Lung (tissue), 12 donors: ENCODE measurements around the gene OPCML. TPM values are rescaled to one million over a fixed set of nuclear protein-coding genes. Genes with fewer than 3 reads are reported as not detected.

ENCODE experiments used
- ATAC-seq: fragments of 200-7000 bp; cut with Tn5 transposase; one replicate; pipeline ENCODE4 v1.9.1; 2020; ENCODE audit warnings: moderate number of reproducible peaks; ENCODE audit not compliant: insufficient read depth, low FRiP score
- DNase-seq, 3 donors: peaks; one replicate each; pipeline ENCODE4 v3.0.0-alpha.2; 2013 to 2017
- H3K27ac ChIP-seq, 2 donors: one replicate each; pipeline ENCODE4 v1.5.1; 2013; ENCODE audit warnings: mild to moderate bottlenecking in 2 of 2, moderate library complexity in 2 of 2, control low read depth in 1 of 2, inconsistent platforms in 1 of 2, low read depth in 1 of 2, low read length in 1 of 2
- H3K27me3 ChIP-seq, 3 donors: one replicate each; pipeline ENCODE4 v1.5.1; 2013; ENCODE audit warnings: low read length in 2 of 3; ENCODE audit not compliant: control insufficient read depth in 3 of 3, insufficient read depth in 3 of 3
- H3K36me3 ChIP-seq, 4 donors: one replicate each; pipeline ENCODE4 v1.5.1; 2013; ENCODE audit warnings: low read length in 4 of 4, mild to moderate bottlenecking in 1 of 4, moderate library complexity in 1 of 4; ENCODE audit not compliant: control insufficient read depth in 4 of 4, insufficient read depth in 4 of 4
- H3K4me1 ChIP-seq, 5 donors: one replicate each; pipeline ENCODE4 v1.5.1; 2013; ENCODE audit warnings: low read length in 5 of 5, mild to moderate bottlenecking in 2 of 5, moderate library complexity in 1 of 5; ENCODE audit not compliant: control insufficient read depth in 5 of 5, insufficient read depth in 5 of 5
- H3K4me3 ChIP-seq: one replicate; pipeline ENCODE4 v1.5.1; 2013; ENCODE audit warnings: mild to moderate bottlenecking, control low read depth, moderate library complexity
- H3K9ac ChIP-seq, 2 donors: one replicate each; pipeline ENCODE4 v1.5.1; 2013; ENCODE audit warnings: low read length in 2 of 2, control low read depth in 1 of 2; ENCODE audit not compliant: insufficient read depth in 1 of 2
- H3K9me3 ChIP-seq, 4 donors: one replicate each; pipeline ENCODE4 v1.5.1; 2013; ENCODE audit warnings: low read length in 3 of 4, mild to moderate bottlenecking in 1 of 4, moderate library complexity in 1 of 4; ENCODE audit not compliant: control insufficient read depth in 4 of 4, insufficient read depth in 3 of 4
- CTCF ChIP-seq: IDR thresholded peaks from 2 replicates; pipeline ENCODE4 v1.5.1; 2012; ENCODE audit warnings: mild to moderate bottlenecking; ENCODE audit errors: control extremely low read depth, extremely low read depth
- WGBS, 2 donors: extraction: QIAGEN DNeasy Blood & Tissue Kit; methylation state at CpG; one replicate each; pipeline ENCODE4 v1.1.7; 2013; 5-methylcytosine and 5-hydroxymethylcytosine counted together
- polyA plus RNA-seq, 2 donors: library from polyadenylated mRNA; stranded (reverse); fragments of 200-250 nt; gene quantifications; one replicate each; pipeline ENCODE4 v1.2.1, GENCODE V29; 2013
- total RNA-seq, 2 donors: library from RNA; depleted of rRNA in 1 of 2; stranded (reverse); fragments of >200 nt in 1 of 2; gene quantifications; one replicate each; pipeline ENCODE4 v1.2.1, GENCODE V29; 2014 to 2021
- donor health status: control.
- donor health status: control.
- donor health status: Bipolar disorder and iron deficiency.
- donor health status: healthy.
- donor health status: DM: yes; HTN: yes; CAD: no.

The OPCML gene
- total and polyA plus RNA-seq, 4 donors: 0.49 to 0.74 TPM; not detected in 2

DNA sequence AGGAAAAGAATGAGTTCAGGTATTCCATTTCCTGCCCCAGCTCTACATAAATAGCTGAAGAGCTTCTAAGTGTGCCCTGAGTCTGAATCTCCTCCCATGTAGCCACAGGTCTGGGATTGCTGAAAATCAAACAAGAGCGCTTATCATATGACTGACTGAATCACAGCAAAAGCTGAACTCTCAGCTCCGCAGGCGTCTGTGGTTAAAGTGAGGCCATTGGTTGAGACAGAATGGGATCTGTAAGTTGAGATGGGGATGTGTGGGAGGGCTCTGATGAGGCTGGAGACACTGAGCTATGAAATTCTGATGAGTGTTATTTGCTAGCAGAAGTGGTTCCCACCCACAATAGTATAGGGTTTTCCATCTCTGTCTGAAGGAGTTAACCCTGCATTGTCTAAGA is 637.0 kb downstream of the OPCML start:
- DNase-seq (no peak), ATAC-seq (no peak)
- no peaks in the 10 kb centered on the region for H3K27me3 ChIP-seq
- 75 to 83% methylated on average over 3 of the region's 3 CpGs for WGBS, 2 donors
- no peaks in the 10 kb centered on the region for H3K36me3 ChIP-seq
- no peaks in the 10 kb centered on the region for H3K4me1 ChIP-seq
- H3K27ac ChIP-seq: no peak overlapping the region
- no peak overlapping the region for H3K4me3 ChIP-seq
- TF ChIP-seq CTCF: no peak
- peaks cover 0 to 6% (median 0%) of the 10 kb centered on the region in 4 donors for H3K9me3 ChIP-seq
- no peak overlapping the region for H3K9ac ChIP-seq

DNA sequence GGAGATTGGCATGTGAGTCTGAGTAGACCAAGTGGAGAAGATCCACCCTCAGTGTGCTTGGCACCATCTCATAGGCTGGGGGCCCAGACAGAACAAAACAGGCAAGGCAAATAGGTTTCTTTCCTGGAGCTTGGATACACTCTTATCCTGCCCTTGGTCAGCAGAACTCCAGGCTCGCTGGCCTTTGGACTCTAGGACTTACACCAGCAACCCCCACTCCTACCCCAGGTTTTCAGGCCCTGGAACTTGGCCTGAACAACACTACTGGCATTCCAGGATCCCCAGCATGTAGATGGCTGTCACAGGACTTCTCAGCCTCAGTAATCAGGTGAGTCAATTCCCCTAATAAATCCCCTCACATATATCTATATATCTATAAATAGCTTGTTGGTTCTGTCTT is 637.7 kb downstream of the OPCML start:
- Histone ChIP-seq H3K4me1 (no peaks in the 10 kb centered on the region), H3K4me3 (no peak overlapping the region), H3K36me3 (no peaks in the 10 kb centered on the region), H3K9ac (no peak overlapping the region), H3K9me3 (peaks cover 0 to 6% (median 0%) of the 10 kb centered on the region in 4 donors), H3K27me3 (no peaks in the 10 kb centered on the region), H3K27ac (no peak overlapping the region)
- WGBS, 2 donors: 71 to 100% methylated on average over 1 of the region's 1 CpG
- no peak for TF ChIP-seq CTCF
- DNase-seq (no peak), ATAC-seq (no peak)

- ATAC-seq (no peak), DNase-seq (no peak)
- TF ChIP-seq CTCF: no peak
- H3K9me3 ChIP-seq: peaks cover 0 to 3% (median 0%) of the 10 kb centered on the region in 4 donors
- no peaks in the 10 kb centered on the region for H3K36me3 ChIP-seq
- WGBS, 2 donors: 77 to 85% methylated on average over 5 of the region's 5 CpGs
- no peaks in the 10 kb centered on the region for H3K27me3 ChIP-seq
- H3K4me3 ChIP-seq: no peak overlapping the region
- no peak overlapping the region for H3K9ac ChIP-seq
- H3K27ac ChIP-seq: no peak overlapping the region
- H3K4me1 ChIP-seq: no peaks in the 10 kb centered on the region
These were observed 639.4 kb downstream of the OPCML start for GRCh38 chr11:132892876-132893275.

DNA sequence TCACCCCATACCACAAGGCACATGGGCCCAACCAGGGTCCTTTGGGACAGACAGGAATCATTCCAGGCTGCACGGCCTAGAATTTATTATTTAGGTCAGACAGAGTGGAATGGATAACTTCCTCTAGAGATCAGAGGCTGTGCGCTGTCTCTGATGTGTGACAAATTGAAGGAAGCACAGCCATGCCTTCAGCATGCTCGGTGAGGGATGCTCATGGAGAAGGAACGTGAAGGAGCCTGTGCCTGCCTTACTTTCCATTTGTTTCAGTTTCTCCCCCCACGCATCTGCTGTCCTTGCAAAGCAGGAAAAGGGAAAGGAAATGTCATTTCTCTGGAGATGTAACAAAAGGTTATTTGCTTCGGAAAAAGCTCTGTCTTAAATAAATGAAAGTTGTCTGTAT is 644.1 kb downstream of the OPCML start:
- Histone ChIP-seq H3K36me3 (no peaks in the 10 kb centered on the region), H3K4me1 (peaks cover 0 to 4% (median 0%) of the 10 kb centered on the region in 5 donors), H3K9me3 (peaks cover 0 to 7% (median 0%) of the 10 kb centered on the region in 4 donors), H3K27me3 (no peaks in the 10 kb centered on the region), H3K27ac (no peak overlapping the region), H3K4me3 (no peak overlapping the region), H3K9ac (no peak overlapping the region)
- ATAC-seq (no peak), DNase-seq (no peak)
- WGBS, 2 donors: 36 to 54% methylated on average over 6 of the region's 6 CpGs
- no peak for TF ChIP-seq CTCF
